Mucosa of stomach (tissue), 1 donor: ENCODE data around the gene UVRAG.

Source experiments
- H3K27me3 ChIP-seq: one replicate; pipeline ENCODE4 v1.7.0; 2013; ENCODE audit warnings: mild to moderate bottlenecking, low read length; ENCODE audit not compliant: control insufficient read depth, insufficient read depth
- H3K36me3 ChIP-seq: one replicate; pipeline ENCODE4 v1.7.0; 2013; ENCODE audit warnings: low read length; ENCODE audit not compliant: control insufficient read depth, insufficient read depth
- H3K4me1 ChIP-seq: one replicate; pipeline ENCODE4 v1.7.0; 2013; ENCODE audit warnings: mild to moderate bottlenecking, low read length; ENCODE audit not compliant: control insufficient read depth, insufficient read depth
- H3K4me3 ChIP-seq: one replicate; pipeline ENCODE4 v1.7.0; 2013; ENCODE audit warnings: low read length
- H3K9ac ChIP-seq: one replicate; pipeline ENCODE4 v1.7.0; 2013; ENCODE audit warnings: mild to moderate bottlenecking, low read length, moderate library complexity
- H3K9me3 ChIP-seq: one replicate; pipeline ENCODE4 v1.7.0; 2013; ENCODE audit warnings: mild to moderate bottlenecking, low read length, moderate library complexity; ENCODE audit not compliant: control insufficient read depth
- donor health status: Pancreatic carcinoma.

UVRAG gene

GRCh38 chr11:76005756-76006155, 190.7 kb downstream of the UVRAG start:
- Histone ChIP-seq H3K36me3 (no peaks in the 10 kb centered on the region), H3K9me3 (no peaks in the 10 kb centered on the region), H3K4me3 (no peak overlapping the region), H3K27me3 (no peaks in the 10 kb centered on the region), H3K9ac (no peak overlapping the region), H3K4me1 (no peaks in the 10 kb centered on the region)

- Histone ChIP-seq H3K9ac (no peak overlapping the region), H3K36me3 (no peaks in the 10 kb centered on the region), H3K9me3 (no peaks in the 10 kb centered on the region), H3K4me3 (no peak overlapping the region), H3K27me3 (no peaks in the 10 kb centered on the region), H3K4me1 (no peaks in the 10 kb centered on the region)
These were observed 192.2 kb downstream of the UVRAG start for GRCh38 chr11:76007166-76007565.

- H3K4me3 ChIP-seq, result no peak overlapping the region
- no peaks in the 10 kb centered on the region for H3K9me3 ChIP-seq
- H3K4me1 ChIP-seq, result no peaks in the 10 kb centered on the region
- H3K9ac ChIP-seq, result no peak overlapping the region
- no peaks in the 10 kb centered on the region for H3K36me3 ChIP-seq
- no peaks in the 10 kb centered on the region for H3K27me3 ChIP-seq
These were observed 193.5 kb downstream of the UVRAG start for GRCh38 chr11:76008474-76008873.

- Histone ChIP-seq H3K9me3 (no peaks in the 10 kb centered on the region), H3K36me3 (no peaks in the 10 kb centered on the region), H3K4me3 (no peak overlapping the region), H3K27me3 (no peaks in the 10 kb centered on the region), H3K4me1 (no peaks in the 10 kb centered on the region), H3K9ac (no peak overlapping the region)
These were observed 195.0 kb downstream of the UVRAG start for GRCh38 chr11:76010051-76010450.

GRCh38 chr11:76013526-76013925, 198.5 kb downstream of the UVRAG start:
- Histone ChIP-seq H3K27me3 (no peaks in the 10 kb centered on the region), H3K36me3 (no peaks in the 10 kb centered on the region), H3K9ac (no peak overlapping the region), H3K9me3 (no peaks in the 10 kb centered on the region), H3K4me1 (no peaks in the 10 kb centered on the region), H3K4me3 (no peak overlapping the region)

GRCh38 chr11:76023236-76024068, 208.4 kb downstream of the UVRAG start:
- H3K9me3 ChIP-seq, result no peaks in the 10 kb centered on the region

GRCh38 chr11:76025068-76025467, 210.1 kb downstream of the UVRAG start:
- H3K4me1 ChIP-seq, result peaks cover under 1% of the 10 kb centered on the region
- H3K27me3 ChIP-seq, result no peaks in the 10 kb centered on the region
- no peak overlapping the region for H3K4me3 ChIP-seq
- H3K36me3 ChIP-seq, result no peaks in the 10 kb centered on the region
- no peaks in the 10 kb centered on the region for H3K9me3 ChIP-seq
- no peak overlapping the region for H3K9ac ChIP-seq

More at GRCh38 chr11:76023236-76024068, 208.4 kb downstream of the UVRAG start:
- no peaks in the 10 kb centered on the region for H3K36me3 ChIP-seq
- no peak overlapping the region for H3K9ac ChIP-seq
- no peaks in the 10 kb centered on the region for H3K4me1 ChIP-seq
- no peak overlapping the region for H3K4me3 ChIP-seq
- no peaks in the 10 kb centered on the region for H3K27me3 ChIP-seq

- no peaks in the 10 kb centered on the region for H3K36me3 ChIP-seq
- no peak overlapping the region for H3K9ac ChIP-seq
- H3K9me3 ChIP-seq, result no peaks in the 10 kb centered on the region
- H3K27me3 ChIP-seq, result no peaks in the 10 kb centered on the region
- H3K4me1 ChIP-seq, result peaks cover 6% of the 10 kb centered on the region
- no peak overlapping the region for H3K4me3 ChIP-seq
These were observed 210.8 kb downstream of the UVRAG start for GRCh38 chr11:76025817-76026216.

DNA sequence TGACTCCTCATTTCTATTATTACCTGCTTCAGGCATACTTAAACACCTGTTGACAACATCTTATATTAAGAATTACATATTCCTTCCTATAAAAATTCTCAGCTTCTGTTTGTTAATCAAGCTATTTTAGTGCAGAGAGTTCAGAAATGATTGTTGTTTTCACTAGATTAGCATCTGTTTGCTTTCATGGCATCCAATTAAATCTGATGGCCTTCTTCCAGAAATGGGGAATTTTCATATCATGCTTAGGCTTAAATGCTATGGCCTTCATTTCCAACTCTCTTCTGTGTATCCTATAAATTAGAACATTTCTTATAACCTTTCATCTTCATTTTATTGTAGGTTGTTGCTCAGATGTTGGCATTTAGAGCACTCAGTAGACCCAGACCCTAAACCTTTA, 211.3 kb downstream of the UVRAG start:
- Histone ChIP-seq H3K36me3 (no peaks in the 10 kb centered on the region), H3K9ac (no peak overlapping the region), H3K4me3 (no peak overlapping the region), H3K9me3 (no peaks in the 10 kb centered on the region), H3K27me3 (no peaks in the 10 kb centered on the region), H3K4me1 (peaks cover 6% of the 10 kb centered on the region)

GRCh38 chr11:76026862-76027261, 211.9 kb downstream of the UVRAG start:
- H3K4me3 ChIP-seq, result no peak overlapping the region
- no peaks in the 10 kb centered on the region for H3K36me3 ChIP-seq
- peaks cover 6% of the 10 kb centered on the region for H3K4me1 ChIP-seq
- no peak overlapping the region for H3K9ac ChIP-seq
- H3K9me3 ChIP-seq, result no peaks in the 10 kb centered on the region
- no peaks in the 10 kb centered on the region for H3K27me3 ChIP-seq

- Histone ChIP-seq H3K9ac (no peak overlapping the region), H3K4me3 (no peak overlapping the region), H3K36me3 (no peaks in the 10 kb centered on the region), H3K4me1 (peaks cover 11% of the 10 kb centered on the region), H3K9me3 (no peaks in the 10 kb centered on the region), H3K27me3 (no peaks in the 10 kb centered on the region)
These were observed 215.3 kb downstream of the UVRAG start for GRCh38 chr11:76030286-76030685.

- Histone ChIP-seq H3K27me3 (no peaks in the 10 kb centered on the region), H3K9ac (no peak overlapping the region), H3K4me1 (peaks cover 11% of the 10 kb centered on the region), H3K4me3 (no peak overlapping the region), H3K36me3 (no peaks in the 10 kb centered on the region), H3K9me3 (no peaks in the 10 kb centered on the region)
These were observed 216.1 kb downstream of the UVRAG start for GRCh38 chr11:76030968-76031590.
